ENCODE data around the gene BUD23. TPM values are rescaled to one million over a fixed set of nuclear protein-coding genes. Genes with fewer than 3 reads are reported as not detected.

BUD23 gene
- 10 to 100 TPM; 43.2 to 51.5 (median 48.6) TPM for total RNA-seq

- WGBS = under 1% methylated on average over 24 of the region's 68 CpGs
- Histone ChIP-seq H3K27me3 (no peaks in the 10 kb centered on the region), H3K27ac (replicated peaks in 1 of 4) (peak within 1 kb of the TSS; percentile 79 to 87 (median 85)), H3K36me3 (peaks cover 19 to 37% (median 24%) of the 10 kb centered on the region in 4 donors), H3K9me3 (no peaks in the 10 kb centered on the region), H3K4me1 (peaks cover 31 to 61% (median 50%) of the 10 kb centered on the region in 4 donors), H3K4me3 (peak within 1 kb of the TSS; percentile 71 to 97 (median 80))
- intact Hi-C loops (cut with DNase I) = loop anchor here (5.0 kb wide), 1 partner anchor 34 kb away; the partner anchor contains the start of gene STX1A
- DNase-seq (ENCODE audit: extremely low spot score) = peak; percentile 100
- peak; percentile 77 to 89 for TF ChIP-seq POLR2AphosphoS5 (IDR thresholded peaks at IDR 0.05)
- no peak for TF ChIP-seq EP300 (IDR thresholded peaks at IDR 0.05)
- TF ChIP-seq CTCF (IDR thresholded peaks at IDR 0.05) = no peak
- peak; percentile 18 for TF ChIP-seq POLR2A (IDR thresholded peaks at IDR 0.05; ENCODE audit: low read depth)
These were observed at the start of gene BUD23, which contains the start of gene DNAJC30 for GRCh38 chr7:73683056-73683787. BUD23 (plus strand) TSS chr7:73683597; CDS start chr7:73683626, 29 bp downstream. DNAJC30 (minus strand) TSS chr7:73683453; CDS start chr7:73683423, 30 bp downstream.

- no peak for DNase-seq (ENCODE audit: extremely low spot score)
- TF ChIP-seq EP300 (IDR thresholded peaks at IDR 0.05) (no peak), POLR2AphosphoS5 (IDR thresholded peaks at IDR 0.05) (no peak)
- Histone ChIP-seq H3K9me3 (no peaks in the 10 kb centered on the region), H3K27me3 (peaks cover 0 to 45% (median 3%) of the 10 kb centered on the region in 4 donors), H3K27ac (replicated peaks in 1 of 4) (no peak overlapping the region), H3K4me3 (no peak overlapping the region), H3K4me1 (peaks cover 0 to 9% (median 7%) of the 10 kb centered on the region in 4 donors), H3K36me3 (no peaks in the 10 kb centered on the region)
- WGBS = 76% methylated on average over 8 of the region's 8 CpGs
- intact Hi-C loops (cut with DNase I) = no loop called here
These were observed 49.6 kb upstream of the BUD23 start for GRCh38 chr7:73633844-73634243.

GRCh38 chr7:73635428-73636200 lies 47.8 kb upstream of the BUD23 start:
- peaks cover 0 to 30% (median 3%) of the 10 kb centered on the region in 4 donors for H3K27me3 ChIP-seq
- no peak overlapping the region for H3K4me3 ChIP-seq
- no peak for TF ChIP-seq EP300 (IDR thresholded peaks at IDR 0.05)
- no peak for TF ChIP-seq POLR2AphosphoS5 (IDR thresholded peaks at IDR 0.05)
- TF ChIP-seq CTCF (IDR thresholded peaks at IDR 0.05) = no peak
- no peak for TF ChIP-seq POLR2A (IDR thresholded peaks at IDR 0.05; ENCODE audit: low read depth)
- no peaks in the 10 kb centered on the region for H3K9me3 ChIP-seq
- H3K4me1 ChIP-seq = peaks cover 0 to 9% (median 7%) of the 10 kb centered on the region in 4 donors
- H3K36me3 ChIP-seq = no peaks in the 10 kb centered on the region
- no peak overlapping the region for H3K27ac ChIP-seq (replicated peaks in 1 of 4)
- intact Hi-C loops (cut with DNase I) = no loop called here
- no peak for DNase-seq (ENCODE audit: extremely low spot score)
- 98% methylated on average over 4 of the region's 8 CpGs for WGBS

GRCh38 chr7:73638911-73639310 lies 44.5 kb upstream of the BUD23 start:
- H3K36me3 ChIP-seq = no peaks in the 10 kb centered on the region
- no peak overlapping the region for H3K27ac ChIP-seq (replicated peaks in 1 of 4)
- TF ChIP-seq CTCF (IDR thresholded peaks at IDR 0.05) (no peak), POLR2A (IDR thresholded peaks at IDR 0.05; ENCODE audit: low read depth) (no peak), EP300 (IDR thresholded peaks at IDR 0.05) (no peak), POLR2AphosphoS5 (IDR thresholded peaks at IDR 0.05) (no peak)
- no peak for DNase-seq (ENCODE audit: extremely low spot score)
- peaks cover 0 to 9% (median 7%) of the 10 kb centered on the region in 4 donors for H3K4me1 ChIP-seq
- H3K4me3 ChIP-seq = no peak overlapping the region
- intact Hi-C loops (cut with DNase I) = no loop called here
- peaks cover 0 to 10% (median 5%) of the 10 kb centered on the region in 4 donors for H3K9me3 ChIP-seq
- WGBS = 51% methylated on average over 3 of the region's 3 CpGs
- H3K27me3 ChIP-seq = peaks cover 0 to 33% (median under 1%) of the 10 kb centered on the region in 4 donors

GRCh38 chr7:73642834-73643233 lies 40.6 kb upstream of the BUD23 start:
- WGBS = 37% methylated on average over 2 of the region's 2 CpGs
- Histone ChIP-seq H3K27ac (replicated peaks in 1 of 4) (no peak overlapping the region), H3K27me3 (peaks cover under 1 to 67% (median 13%) of the 10 kb centered on the region in 4 donors), H3K36me3 (no peaks in the 10 kb centered on the region), H3K4me3 (no peak overlapping the region), H3K4me1 (peaks cover under 1 to 7% (median 6%) of the 10 kb centered on the region in 4 donors), H3K9me3 (peaks cover 0 to 10% (median 5%) of the 10 kb centered on the region in 4 donors)
- intact Hi-C loops (cut with DNase I) = no loop called here
- DNase-seq (ENCODE audit: extremely low spot score) = no peak
- TF ChIP-seq POLR2A (IDR thresholded peaks at IDR 0.05; ENCODE audit: low read depth) (no peak), EP300 (IDR thresholded peaks at IDR 0.05) (no peak), POLR2AphosphoS5 (IDR thresholded peaks at IDR 0.05) (no peak), CTCF (IDR thresholded peaks at IDR 0.05) (no peak)

All from esophagus muscularis mucosa (tissue), 4 donors.